Measurements from ENCODE around the gene WSCD1.

- TF ChIP-seq CTCF (IDR thresholded peaks at IDR 0.05; ENCODE audit: low read length) (no peak), EZH2 (IDR thresholded peaks at IDR 0.05; ENCODE audit: borderline replicate concordance, low read length) (no peak)
Observed at GRCh38 chr17:6072157-6072556, 2.0 kb downstream of the WSCD1 start.

All from OCI-LY1 (cell line).